SKM-1 (cell line): ENCODE measurements around the gene RASAL3.
A peak's percentile ranks its signal among the peaks of the same experiment; 100 is the strongest.
"Not testable (repeated sequence)": the region's sequence is repeated elsewhere in the genome, so short reads cannot be mapped to it uniquely, and the experiment has no call there.

Experiments
- DNase-seq: peaks from one replicate; lab custom pipeline; 2025; ENCODE audit not compliant: unreplicated experiment; lab: John Stamatoyannopoulos, UW

The RASAL3 gene

DNA sequence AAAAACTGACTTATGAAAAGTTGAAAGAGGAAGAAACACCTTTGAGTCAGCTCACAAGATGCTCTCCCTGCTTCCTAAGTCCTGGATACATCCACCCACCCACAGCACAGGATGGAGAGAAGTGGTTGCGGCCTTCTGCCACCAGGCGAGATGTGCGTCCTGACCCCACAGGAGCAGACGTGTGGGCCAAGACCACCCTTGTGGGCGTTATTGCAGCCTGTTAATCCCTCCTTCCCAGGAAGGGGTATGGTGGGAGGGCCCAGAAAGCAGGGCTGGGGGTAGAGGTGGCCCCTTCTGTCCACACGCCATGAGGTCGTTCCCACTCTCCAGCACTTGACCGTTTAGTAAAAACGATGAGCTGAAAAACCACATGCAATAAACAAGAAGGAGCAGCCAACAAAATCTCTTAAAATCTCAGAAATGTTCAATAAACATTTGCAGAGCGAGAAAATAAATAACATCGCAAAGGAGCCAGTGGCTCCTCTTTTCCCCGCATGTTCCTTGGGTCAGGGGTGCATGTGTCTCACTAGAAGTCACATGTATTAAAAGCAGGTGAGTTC, 43.1 kb downstream of the RASAL3 start:
- no peak for DNase-seq

DNA sequence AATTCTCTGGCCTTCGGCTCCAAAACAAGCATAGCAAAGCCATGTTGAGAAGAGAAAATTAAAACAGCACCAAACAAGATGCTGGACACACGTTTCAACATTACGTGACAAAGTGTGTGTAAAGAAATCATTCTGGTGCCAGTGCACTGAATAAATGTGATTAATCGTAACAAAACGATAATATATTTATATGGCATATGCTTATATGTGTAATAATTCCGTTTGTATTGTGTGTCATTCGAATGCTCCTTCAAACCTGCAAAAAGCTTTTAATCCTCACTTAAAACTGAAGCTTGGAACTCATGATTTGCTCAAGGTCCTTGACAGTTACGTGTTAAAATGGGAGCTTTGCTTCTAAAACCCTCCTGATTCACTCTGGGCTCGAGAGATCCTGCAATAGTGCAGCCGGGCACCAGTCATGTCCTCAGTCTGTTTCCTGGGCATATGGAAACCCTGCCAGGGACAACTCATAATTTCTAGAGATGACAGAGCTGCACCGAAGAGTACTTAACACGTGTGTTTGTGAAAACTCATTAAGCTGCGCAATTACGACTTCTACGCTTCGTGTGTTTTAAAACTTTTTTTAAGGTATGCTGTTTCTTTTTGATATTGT, 44.8 kb downstream of the RASAL3 start:
- DNase-seq: no peak

DNA sequence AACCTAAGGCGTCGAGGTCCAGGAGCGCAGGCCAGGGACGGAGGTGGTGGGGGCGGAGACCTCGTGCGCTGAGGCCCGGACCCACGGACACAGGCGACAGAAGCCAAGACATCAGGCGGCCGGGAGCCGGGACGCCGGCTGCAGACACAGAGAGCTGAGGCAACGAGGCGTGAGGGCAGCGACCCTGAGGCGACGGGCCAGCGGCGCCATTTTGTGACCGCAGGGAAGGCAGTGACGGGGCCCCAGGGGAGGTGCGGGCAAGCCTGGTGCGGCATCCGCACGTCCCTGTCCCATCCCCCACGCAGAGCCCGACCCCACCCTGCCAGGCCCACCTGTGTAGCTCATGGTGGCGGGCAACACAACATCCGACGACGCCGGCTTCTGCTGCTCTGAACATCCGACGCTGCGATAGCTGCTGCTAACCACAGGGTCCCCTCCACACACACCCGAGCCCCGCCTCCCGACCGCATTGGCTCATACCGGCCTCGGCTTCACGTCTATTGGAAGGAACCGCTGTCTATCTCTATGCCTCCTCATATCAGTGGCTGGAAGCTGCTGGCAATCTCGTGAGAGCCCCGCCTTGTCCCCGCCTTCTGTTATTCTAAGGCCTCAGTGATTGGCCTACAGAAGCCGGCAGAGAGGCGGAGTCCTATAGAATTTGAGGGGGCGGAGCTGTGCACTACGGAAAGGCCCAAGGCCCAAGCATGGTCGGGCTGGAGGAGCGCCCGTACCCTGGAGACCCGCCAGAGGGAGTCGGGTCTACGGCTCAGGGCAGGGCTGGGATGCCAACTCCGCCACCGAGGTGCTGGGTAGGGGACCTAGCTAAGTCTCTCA, 45.5 kb downstream of the RASAL3 start, which contains the start of gene AKAP8L:
TSS of gene AKAP8L (minus strand) at position 410 of the 834 bp plus-strand sequence. CDS start at position 345, 65 bp downstream.
- peak; percentile 100 for DNase-seq

DNA sequence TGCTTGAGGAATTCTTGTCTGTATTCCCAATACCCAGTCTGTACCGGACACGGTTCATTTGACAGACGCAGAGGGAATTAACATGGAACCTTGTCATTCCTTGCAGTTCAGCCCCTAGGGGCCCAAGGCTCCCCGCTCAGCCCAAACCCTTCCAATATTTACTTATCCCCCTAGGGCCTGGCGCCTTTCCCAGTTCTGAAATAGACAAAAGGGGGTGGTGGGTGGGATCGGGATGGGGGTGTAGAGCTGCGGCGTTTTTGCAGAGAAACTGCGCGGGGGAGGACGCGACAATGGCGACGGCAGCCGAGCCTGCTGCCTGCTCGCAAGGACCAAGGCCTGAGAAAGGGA, 46.1 kb downstream of the RASAL3 start:
- no peak for DNase-seq

DNA sequence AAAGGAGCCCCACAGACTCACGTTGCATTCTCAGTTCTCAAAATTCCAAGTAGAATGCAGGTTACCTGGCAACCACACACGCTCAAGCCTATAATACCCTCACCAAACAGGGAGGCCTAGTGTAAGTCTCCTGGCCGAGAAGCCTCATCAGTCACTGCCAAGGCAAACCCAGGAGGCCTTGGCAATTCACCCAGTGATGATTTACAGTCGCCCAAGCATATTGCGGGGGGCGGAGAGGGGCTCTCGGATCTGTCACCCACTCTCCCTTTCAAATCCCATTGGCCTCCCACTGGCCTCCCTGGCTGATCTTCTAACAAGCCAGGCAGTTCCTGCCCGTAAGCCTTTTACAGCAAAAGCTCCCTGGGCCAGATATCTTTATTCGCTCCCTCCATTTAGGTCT, 46.6 kb downstream of the RASAL3 start:
- no peak for DNase-seq

- no peak for DNase-seq
Observed at GRCh38 chr19:15412832-15413231, 51.5 kb downstream of the RASAL3 start.

DNA sequence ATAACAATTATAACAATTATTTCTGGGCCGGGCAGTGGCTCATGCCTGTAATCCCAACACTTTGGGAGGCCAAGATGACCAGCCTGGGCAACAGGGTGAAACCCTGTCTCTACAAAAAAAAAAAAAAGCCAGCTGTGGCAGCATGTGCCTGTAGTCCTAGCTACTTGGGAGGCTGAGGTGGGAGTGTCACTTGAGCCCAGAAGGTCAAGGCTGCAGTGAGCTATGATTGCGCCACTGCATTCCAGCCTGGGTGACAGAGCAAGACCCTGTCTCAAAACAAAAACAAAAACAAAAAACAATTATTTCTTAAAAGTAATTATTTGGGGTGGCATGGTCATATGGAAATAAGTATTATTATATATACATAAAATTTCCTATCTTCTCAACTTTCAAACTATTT, 53.0 kb downstream of the RASAL3 start:
- not testable (repeated sequence) for DNase-seq

- DNase-seq: no peak
Observed at GRCh38 chr19:15404780-15405211, 59.5 kb downstream of the RASAL3 start.

DNA sequence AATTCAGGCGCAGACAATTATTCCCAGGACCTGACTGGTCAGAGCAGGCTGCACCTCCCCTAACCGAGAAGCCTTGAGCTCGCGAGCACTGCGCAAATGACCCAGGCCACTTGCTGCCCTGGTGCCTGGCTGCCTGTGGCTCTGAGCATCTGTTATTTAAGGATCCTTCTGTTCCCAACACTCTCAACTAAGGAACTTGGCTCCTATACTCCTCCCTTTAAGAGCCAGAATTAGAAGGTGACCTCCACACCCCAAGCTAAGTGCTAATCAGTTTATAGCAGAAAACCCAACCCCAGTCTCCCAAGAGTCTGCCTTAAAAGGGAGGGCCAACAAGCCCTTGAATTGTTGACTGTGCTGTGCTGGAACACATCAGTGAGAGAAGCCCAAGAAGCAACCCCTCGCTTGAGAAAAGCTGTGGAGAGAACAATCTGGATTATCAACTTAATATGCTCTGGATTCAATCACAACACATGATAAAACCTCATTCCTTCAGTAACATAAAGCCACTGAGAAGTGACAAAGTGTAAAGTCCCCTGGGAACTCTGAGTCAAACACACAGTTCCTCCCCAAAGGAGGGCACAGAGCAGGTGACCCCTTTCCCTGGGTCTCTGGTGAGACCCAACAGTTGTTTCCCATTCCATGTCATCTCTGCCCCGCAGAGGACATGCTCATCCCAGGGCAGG, 60.1 kb downstream of the RASAL3 start:
- DNase-seq: no peak

GRCh38 chr19:15403151-15403531, 61.2 kb downstream of the RASAL3 start:
- no peak for DNase-seq

DNA sequence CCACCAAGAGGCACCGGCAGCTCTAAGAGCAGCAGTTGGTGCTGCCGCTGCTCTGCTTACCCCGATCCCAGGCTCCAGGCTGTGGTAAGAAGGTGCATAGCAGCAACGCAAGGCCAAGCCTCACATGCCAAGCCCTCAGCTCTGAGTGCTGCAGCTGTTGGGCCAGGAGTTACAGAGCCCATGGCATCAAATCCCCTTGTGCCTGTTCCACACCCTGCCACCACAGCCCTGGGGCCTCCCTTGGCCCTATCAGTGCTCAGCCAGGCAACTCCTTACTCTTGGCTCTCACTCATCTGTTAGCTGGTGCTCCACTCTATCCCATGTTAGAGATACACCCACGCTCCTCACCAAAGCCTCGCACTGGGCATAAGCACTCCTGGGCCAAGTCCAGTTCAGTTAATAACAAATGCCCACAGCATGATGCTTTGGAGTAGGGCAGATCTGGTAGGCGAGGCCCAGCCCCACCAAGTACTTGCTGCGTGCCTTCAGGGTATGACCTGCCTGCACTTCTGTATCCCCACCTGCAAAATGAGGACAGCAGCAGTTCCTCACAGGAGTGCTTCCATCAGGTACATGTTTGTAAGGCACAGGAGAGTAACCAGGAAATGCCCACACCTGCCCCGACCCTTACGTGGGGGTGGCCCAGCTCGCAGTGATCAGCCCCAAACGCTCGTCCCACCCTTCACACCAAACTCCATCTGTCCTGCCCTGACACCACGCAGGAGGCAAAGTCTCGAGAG, 61.8 kb downstream of the RASAL3 start:
- no peak for DNase-seq
